ENCODE results near the gene ZPR1.

ZPR1 gene

DNA sequence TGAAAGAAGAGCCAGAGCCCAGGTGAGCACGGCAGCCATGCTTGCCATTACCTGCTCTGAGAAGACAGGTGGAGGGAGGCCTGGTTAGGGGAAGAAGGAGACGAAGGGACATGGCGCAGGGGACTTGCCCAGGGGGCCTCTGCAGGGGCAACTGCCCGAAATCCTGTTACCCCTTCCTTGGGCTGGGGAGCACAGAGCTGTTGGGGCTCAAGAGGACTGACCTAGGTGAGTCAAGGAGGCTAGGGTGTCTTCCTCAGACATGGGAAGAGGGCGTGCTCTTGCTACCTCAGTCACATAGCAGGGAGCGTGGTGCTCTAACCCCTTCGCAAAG, 4.0 kb upstream of the ZPR1 start, which contains the start of gene APOA5:
TSS of gene APOA5 (minus strand) at position 67 of the 331 bp plus-strand sequence. CDS start at position 48, 19 bp downstream.
- TF ChIP-seq YY1 (IDR thresholded peaks at IDR 0.05; ENCODE audit: low read depth): no peak
- no peak for TF ChIP-seq TEAD4 (IDR thresholded peaks at IDR 0.05)
- no peak for TF ChIP-seq EP300 (IDR thresholded peaks at IDR 0.05; ENCODE audit: borderline replicate concordance)
- TF ChIP-seq, protein P1, sequence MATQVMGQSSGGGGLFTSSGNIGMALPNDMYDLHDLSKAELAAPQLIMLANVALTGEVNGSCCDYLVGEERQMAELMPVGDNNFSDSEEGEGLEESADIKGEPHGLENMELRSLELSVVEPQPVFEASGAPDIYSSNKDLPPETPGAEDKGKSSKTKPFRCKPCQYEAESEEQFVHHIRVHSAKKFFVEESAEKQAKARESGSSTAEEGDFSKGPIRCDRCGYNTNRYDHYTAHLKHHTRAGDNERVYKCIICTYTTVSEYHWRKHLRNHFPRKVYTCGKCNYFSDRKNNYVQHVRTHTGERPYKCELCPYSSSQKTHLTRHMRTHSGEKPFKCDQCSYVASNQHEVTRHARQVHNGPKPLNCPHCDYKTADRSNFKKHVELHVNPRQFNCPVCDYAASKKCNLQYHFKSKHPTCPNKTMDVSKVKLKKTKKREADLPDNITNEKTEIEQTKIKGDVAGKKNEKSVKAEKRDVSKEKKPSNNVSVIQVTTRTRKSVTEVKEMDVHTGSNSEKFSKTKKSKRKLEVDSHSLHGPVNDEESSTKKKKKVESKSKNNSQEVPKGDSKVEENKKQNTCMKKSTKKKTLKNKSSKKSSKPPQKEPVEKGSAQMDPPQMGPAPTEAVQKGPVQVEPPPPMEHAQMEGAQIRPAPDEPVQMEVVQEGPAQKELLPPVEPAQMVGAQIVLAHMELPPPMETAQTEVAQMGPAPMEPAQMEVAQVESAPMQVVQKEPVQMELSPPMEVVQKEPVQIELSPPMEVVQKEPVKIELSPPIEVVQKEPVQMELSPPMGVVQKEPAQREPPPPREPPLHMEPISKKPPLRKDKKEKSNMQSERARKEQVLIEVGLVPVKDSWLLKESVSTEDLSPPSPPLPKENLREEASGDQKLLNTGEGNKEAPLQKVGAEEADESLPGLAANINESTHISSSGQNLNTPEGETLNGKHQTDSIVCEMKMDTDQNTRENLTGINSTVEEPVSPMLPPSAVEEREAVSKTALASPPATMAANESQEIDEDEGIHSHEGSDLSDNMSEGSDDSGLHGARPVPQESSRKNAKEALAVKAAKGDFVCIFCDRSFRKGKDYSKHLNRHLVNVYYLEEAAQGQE (IDR thresholded peaks at IDR 0.05; ENCODE audit: low read depth): no peak
- TF ChIP-seq, protein P2, sequence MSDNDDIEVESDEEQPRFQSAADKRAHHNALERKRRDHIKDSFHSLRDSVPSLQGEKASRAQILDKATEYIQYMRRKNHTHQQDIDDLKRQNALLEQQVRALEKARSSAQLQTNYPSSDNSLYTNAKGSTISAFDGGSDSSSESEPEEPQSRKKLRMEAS (IDR thresholded peaks at IDR 0.05): no peak
- TF ChIP-seq, protein P3, sequence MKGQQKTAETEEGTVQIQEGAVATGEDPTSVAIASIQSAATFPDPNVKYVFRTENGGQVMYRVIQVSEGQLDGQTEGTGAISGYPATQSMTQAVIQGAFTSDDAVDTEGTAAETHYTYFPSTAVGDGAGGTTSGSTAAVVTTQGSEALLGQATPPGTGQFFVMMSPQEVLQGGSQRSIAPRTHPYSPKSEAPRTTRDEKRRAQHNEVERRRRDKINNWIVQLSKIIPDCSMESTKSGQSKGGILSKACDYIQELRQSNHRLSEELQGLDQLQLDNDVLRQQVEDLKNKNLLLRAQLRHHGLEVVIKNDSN (IDR thresholded peaks at IDR 0.05): no peak
- no peak for TF ChIP-seq NFIC (IDR thresholded peaks at IDR 0.05)
- TF ChIP-seq TAF1 (IDR thresholded peaks at IDR 0.05; ENCODE audit: low read depth): no peak
- no peak for TF ChIP-seq EGR1 (IDR thresholded peaks at IDR 0.05)
- TF ChIP-seq CREB1 (IDR thresholded peaks at IDR 0.05; ENCODE audit: low read depth): no peak
- TF ChIP-seq CEBPB (IDR thresholded peaks at IDR 0.05): no peak

DNA sequence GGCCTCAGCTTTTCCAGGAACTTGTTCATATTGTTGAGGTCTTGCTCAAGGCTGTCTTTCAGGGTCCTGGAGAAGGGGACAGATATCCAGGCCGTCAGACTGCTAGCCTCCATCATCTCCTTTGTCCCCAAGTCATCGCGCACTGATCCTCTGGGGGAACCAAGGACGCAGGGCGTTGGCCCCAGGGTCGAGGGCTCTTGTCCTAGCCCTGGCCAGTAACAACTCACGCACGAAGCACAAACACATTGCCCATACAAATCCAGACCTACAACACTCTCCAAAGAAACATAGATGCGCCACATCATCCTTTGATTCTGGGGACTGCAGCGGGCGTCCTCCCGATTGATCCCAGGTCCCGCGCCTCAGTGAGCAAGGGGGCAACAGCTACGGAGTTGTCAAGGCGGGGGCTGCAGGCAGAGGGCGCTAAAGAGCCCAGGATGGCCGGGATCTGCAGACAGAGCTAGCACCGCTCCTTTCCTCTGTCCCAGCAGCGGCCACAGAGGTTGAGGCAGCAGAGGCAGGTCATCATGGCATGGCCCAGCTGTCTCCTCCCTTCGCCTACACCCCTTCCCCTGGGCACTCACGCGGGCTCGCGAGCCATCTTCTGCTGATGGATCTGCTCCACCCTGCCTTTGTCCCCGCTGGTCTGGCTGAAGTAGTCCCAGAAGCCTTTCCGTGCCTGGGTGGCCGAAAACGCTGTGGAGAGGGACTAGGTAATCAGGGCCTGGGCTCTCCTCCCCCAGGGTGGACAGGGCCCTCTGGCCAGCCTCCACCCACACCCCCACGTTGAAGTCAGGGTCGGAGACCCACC, 3.4 kb upstream of the ZPR1 start:
- TF ChIP-seq TCF12 (IDR thresholded peaks at IDR 0.05; ENCODE audit: low read depth) (no peak), CEBPB (IDR thresholded peaks at IDR 0.05) (no peak), ZBTB7A (IDR thresholded peaks at IDR 0.05; ENCODE audit: low read depth) (0 out of 2 replicates have a peak, but pooled peaks have one; percentile 40), RAD21 (IDR thresholded peaks at IDR 0.05; ENCODE audit: low read depth) (peak; percentile 79), YY1 (IDR thresholded peaks at IDR 0.05; ENCODE audit: low read depth) (no peak), CREB1 (IDR thresholded peaks at IDR 0.05; ENCODE audit: low read depth) (no peak), FOXM1 (IDR thresholded peaks at IDR 0.05; ENCODE audit: borderline replicate concordance, low read depth) (no peak)
- TF ChIP-seq, protein P1 (IDR thresholded peaks at IDR 0.05; ENCODE audit: low read depth): no peak

DNA sequence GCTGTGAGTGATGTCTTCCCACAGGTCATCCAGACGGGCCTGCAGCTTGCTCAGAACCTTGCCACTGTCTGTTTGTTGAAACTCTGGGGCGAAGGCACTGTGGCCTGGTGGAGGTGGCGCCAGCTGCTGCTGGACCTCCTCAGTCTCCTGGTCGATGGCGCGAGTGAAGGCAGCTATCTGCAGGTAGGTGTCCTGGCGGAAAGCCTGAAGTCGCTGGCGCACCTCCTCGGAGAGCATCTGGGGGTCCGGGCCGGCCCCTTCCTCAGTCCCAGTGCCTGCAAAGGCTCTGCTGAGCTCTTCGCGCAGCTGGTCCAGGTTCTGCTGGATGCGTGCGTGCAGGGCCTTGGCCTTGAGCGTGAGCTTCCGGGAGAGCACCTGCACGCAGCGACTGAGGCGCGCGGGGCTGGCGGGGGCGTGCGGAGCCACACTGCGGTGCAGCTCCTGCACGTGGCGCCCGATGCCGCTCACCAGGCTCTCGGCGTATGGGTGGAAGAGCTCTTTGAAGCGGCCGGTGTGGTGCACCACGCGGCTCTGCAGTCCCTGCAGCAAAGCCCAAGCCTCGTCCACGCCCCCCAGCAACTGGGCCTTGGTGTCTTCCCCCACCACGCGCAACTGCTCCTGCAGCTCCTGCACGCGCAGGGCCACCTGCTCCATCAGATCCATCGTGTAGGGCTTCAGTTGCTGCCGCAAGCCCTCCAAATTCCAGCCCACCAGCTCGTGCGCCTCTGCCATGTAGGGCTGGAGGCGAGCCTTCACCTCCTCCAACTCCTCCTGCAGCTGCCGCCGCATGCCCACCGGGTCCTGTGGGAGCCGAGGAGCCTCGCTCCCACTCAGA, 2.6 kb upstream of the ZPR1 start:
- TF ChIP-seq, protein P2 (IDR thresholded peaks at IDR 0.05): no peak
- TF ChIP-seq NFIC (IDR thresholded peaks at IDR 0.05) (no peak), CEBPB (IDR thresholded peaks at IDR 0.05) (no peak), CREB1 (IDR thresholded peaks at IDR 0.05; ENCODE audit: low read depth) (no peak), TEAD4 (IDR thresholded peaks at IDR 0.05) (no peak), YY1 (IDR thresholded peaks at IDR 0.05; ENCODE audit: low read depth) (no peak), EP300 (IDR thresholded peaks at IDR 0.05; ENCODE audit: borderline replicate concordance) (no peak), EGR1 (IDR thresholded peaks at IDR 0.05) (no peak), TCF12 (IDR thresholded peaks at IDR 0.05; ENCODE audit: low read depth) (no peak), RAD21 (IDR thresholded peaks at IDR 0.05; ENCODE audit: low read depth) (no peak), TAF1 (IDR thresholded peaks at IDR 0.05; ENCODE audit: low read depth) (no peak), FOXM1 (IDR thresholded peaks at IDR 0.05; ENCODE audit: borderline replicate concordance, low read depth) (no peak), ZBTB7A (IDR thresholded peaks at IDR 0.05; ENCODE audit: low read depth) (no peak)
- TF ChIP-seq, protein P3 (IDR thresholded peaks at IDR 0.05): no peak
- TF ChIP-seq, protein P1 (IDR thresholded peaks at IDR 0.05; ENCODE audit: low read depth): no peak

All from Ishikawa (cell line).